ENCODE data around the gene PPP2R1B. TPM values are rescaled to one million over a fixed set of nuclear protein-coding genes. Genes with fewer than 3 reads are reported as not detected.
"Not testable (repeated sequence)": the region's sequence is repeated elsewhere in the genome, so short reads cannot be mapped to it uniquely, and the experiment has no call there.

PPP2R1B gene
- total RNA-seq, 1 experiment from 2014 or later: 36.9 TPM

DNA sequence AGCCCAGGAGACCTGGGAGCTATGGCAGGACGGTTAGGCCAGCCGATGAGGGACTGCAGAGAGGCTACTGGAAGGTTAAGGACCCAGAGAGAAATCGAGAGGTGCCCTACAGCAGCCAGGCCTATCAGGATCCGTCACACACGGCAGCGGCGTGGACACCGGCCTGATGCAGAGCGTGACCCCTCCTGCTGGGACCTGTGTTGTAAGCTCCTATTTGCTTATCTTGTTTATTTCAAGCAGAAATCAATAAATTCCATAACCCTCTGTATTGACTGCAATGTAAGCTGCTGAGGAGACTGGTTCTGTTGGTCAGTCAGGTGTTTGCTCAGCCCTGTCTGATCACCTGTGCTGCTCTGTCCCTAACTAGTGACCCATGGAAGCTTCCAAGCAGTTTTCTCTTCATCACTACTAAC, 39.9 kb downstream of the PPP2R1B start:
- DNase-seq (ENCODE audit: low read depth): no peak

- DNase-seq (ENCODE audit: low read depth): no peak
Measured at GRCh38 chr11:111725621-111726020, 40.6 kb downstream of the PPP2R1B start.

- no peak for DNase-seq (ENCODE audit: low read depth)
Measured at GRCh38 chr11:111724615-111725129, 41.5 kb downstream of the PPP2R1B start.

GRCh38 chr11:111723595-111723994, 42.6 kb downstream of the PPP2R1B start:
- no peak for DNase-seq (ENCODE audit: low read depth)

GRCh38 chr11:111722501-111722900, 43.7 kb downstream of the PPP2R1B start:
- DNase-seq (ENCODE audit: low read depth): no peak

- no peak for DNase-seq (ENCODE audit: low read depth)
Measured at GRCh38 chr11:111720801-111721494, 45.2 kb downstream of the PPP2R1B start.

GRCh38 chr11:111719379-111719778, 46.8 kb downstream of the PPP2R1B start:
- DNase-seq (ENCODE audit: low read depth): peak; percentile 35

GRCh38 chr11:111718859-111719258, 47.3 kb downstream of the PPP2R1B start:
- DNase-seq (ENCODE audit: low read depth): peak; percentile 15

DNA sequence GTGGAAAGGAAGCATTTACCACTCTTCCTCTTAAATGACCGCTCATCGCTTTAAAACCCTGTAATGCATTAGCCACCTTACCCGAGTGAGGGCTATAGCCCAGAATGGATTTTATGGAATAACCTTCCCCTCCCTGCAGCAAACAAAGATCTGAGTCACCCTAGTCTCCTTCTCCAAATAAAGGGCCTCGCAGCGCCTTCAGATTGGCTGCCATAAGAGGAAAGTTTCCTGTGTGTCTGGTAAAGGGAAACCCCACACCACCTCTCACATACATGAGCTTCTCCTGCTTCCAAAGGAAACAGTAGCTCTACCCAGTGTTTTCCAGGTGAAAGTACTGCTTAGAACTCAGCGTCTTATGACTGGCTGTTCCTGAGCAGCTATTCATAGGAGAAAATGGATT, 47.8 kb downstream of the PPP2R1B start:
- peak; percentile 85 for DNase-seq (ENCODE audit: low read depth)

GRCh38 chr11:111717660-111718059, 48.5 kb downstream of the PPP2R1B start:
- DNase-seq (ENCODE audit: low read depth): not testable (repeated sequence)

DNA sequence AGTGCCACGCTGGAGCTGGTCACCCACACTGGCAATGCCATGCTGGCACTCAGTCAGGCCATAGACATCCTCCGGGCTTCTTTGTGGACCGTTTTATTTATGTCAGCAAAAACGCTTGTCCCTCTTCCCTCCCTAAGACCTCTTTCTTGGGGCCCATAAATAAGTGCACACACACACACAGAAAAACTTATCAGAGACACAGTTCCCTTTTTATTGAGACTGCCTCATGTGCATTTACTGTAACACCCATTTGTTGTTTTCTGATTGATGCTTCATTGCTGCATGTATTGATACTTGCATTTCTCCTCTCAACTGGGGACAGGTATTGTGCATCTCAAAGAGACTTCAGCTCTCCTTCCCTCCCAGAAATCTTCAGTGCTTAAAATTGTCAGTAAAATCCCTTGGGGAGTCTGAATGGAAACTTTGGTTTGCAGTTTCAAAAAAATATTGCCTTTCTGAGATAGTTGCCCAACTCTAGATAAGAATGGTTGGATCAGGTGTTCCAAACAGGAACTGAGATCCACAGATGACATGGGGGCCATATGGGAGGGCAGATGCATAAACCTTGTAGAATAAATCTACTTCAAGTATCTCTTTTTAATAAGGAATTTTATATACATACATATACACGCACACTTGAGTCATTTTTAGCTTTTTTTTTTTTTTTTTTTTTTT, 50.9 kb downstream of the PPP2R1B start:
- DNase-seq (ENCODE audit: low read depth): no peak

- no peak for DNase-seq (ENCODE audit: low read depth)
Measured at GRCh38 chr11:111714522-111714921, 51.7 kb downstream of the PPP2R1B start.

- DNase-seq (ENCODE audit: low read depth): no peak
Measured at GRCh38 chr11:111707691-111708067, 58.5 kb downstream of the PPP2R1B start.

DNA sequence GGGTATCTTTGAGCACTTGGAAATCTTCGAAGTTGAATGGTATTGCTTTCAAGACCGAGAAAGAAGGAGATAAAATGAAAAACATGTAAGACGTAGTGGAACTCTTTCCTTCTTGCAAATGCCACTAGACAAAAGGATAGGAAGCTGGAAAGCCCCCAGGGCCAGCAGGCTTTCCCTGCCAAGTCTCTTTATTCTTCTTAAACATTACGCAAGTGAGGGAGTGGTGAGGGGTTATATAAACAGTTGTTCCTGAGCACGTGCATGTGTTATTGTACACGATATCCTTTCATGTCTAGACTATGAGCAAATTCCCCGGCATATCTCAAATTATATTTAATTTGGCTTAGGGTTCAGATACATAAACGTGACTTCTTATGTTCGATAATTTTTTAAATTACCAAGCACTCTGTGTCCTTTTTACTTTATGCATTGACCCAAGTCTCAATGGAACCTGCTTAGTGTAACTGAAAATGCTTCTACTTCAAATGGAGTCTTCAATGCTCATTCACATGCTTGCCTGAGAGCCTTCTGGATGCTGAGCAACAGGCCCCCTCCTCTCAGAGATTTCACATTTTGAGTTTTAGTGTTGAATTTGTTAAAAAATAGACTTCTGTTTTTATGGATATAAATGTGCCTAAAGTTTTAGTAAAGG, 59.0 kb downstream of the PPP2R1B start:
- DNase-seq (ENCODE audit: low read depth): peak; percentile 77

DNA sequence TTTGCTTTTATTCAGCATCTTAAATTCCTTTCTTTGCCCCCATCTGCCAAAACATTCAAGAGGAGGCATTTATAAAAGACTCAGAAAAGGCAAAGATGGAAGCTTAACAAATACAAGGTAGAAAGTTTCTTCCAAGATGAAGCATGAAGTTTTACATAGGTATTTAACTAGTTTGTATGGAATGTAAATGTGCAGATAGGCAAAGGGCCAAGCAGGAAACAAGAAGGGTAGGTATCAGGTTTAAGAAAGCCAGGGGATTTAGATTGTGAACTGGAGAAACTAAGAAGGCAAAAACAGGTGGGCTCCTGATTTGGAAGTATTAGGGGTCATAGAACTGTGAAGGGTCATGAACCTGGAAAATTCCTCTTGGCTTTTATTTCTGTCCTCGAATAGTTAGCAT, 62.6 kb downstream of the PPP2R1B start:
- no peak for DNase-seq (ENCODE audit: low read depth)

DNA sequence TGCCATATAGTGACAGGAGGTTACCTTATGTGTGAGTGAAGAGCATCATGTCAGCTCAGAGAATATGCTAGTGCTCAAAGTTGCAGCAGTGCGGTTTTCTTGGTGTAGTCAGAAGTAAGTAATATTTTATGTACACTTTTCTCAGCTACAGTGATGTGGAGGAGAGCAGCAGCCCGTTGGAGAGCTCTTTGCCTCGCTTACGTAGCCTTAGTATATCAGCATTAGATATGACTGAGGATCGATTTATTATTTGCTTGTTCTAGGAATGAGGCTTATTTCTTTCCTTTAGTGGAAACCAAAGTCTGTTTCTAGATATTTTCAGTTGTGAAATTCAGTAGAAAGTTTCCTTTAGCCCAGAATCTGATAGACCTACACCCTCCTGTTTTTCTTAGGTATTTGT, 63.6 kb downstream of the PPP2R1B start:
- DNase-seq (ENCODE audit: low read depth): no peak

- no peak for DNase-seq (ENCODE audit: low read depth)
Measured at GRCh38 chr11:111700162-111700561, 66.0 kb downstream of the PPP2R1B start.

- no peak for DNase-seq (ENCODE audit: low read depth)
Measured at GRCh38 chr11:111699579-111700156, 66.5 kb downstream of the PPP2R1B start.

GRCh38 chr11:111698852-111699559, 67.2 kb downstream of the PPP2R1B start:
- no peak for DNase-seq (ENCODE audit: low read depth)

- no peak for DNase-seq (ENCODE audit: low read depth)
Measured at GRCh38 chr11:111697933-111698371, 68.2 kb downstream of the PPP2R1B start.

GRCh38 chr11:111696556-111696955, 69.6 kb downstream of the PPP2R1B start:
- DNase-seq (ENCODE audit: low read depth): no peak

GRCh38 chr11:111694851-111695250, 71.3 kb downstream of the PPP2R1B start:
- DNase-seq (ENCODE audit: low read depth): peak; percentile 87
